Brain microvascular endothelial cell (primary cell): ENCODE data around the gene LIN28B.

Source experiments
- DNase-seq: peaks from one replicate; pipeline ENCODE4 v3.0.0-alpha.2; 2020
- H3K27ac ChIP-seq: fragments of 250-450 bp; sonication (Bioruptor Pico); 2 replicates; pipeline ENCODE4 v1.5.1; 2020; ENCODE audit warnings: mild to moderate bottlenecking, moderate library complexity
- H3K27me3 ChIP-seq: fragments of 250-450 bp; sonication (Bioruptor Pico); replicated peaks from 2 replicates; pipeline ENCODE4 v1.5.1; 2020; ENCODE audit warnings: mild to moderate bottlenecking
- H3K36me3 ChIP-seq: fragments of 250-450 bp; sonication (Bioruptor Pico); replicated peaks from 2 replicates; pipeline ENCODE4 v1.5.1; 2020; ENCODE audit warnings: mild to moderate bottlenecking
- H3K4me3 ChIP-seq: 2 replicates; pipeline ENCODE4 v1.5.1; 2011; ENCODE audit warnings: low read depth, mild to moderate bottlenecking, control low read depth, low read length, moderate library complexity
- in situ Hi-C: cut with HindIII; loops from 2 replicates; pipeline ENCODE4 v1.10.0; 2017; ENCODE audit warnings: low sequenced_read_pairs, low pct_ligation_motif_present
- TF ChIP-seq, protein P1 (sequence below): IDR thresholded peaks from 2 replicates; pipeline ENCODE4 v1.5.1; 2011; ENCODE audit warnings: low read depth, mild to moderate bottlenecking, moderate library complexity, low read length, control low read depth, inconsistent platforms; ENCODE audit errors: missing control alignments

LIN28B gene

DNA sequence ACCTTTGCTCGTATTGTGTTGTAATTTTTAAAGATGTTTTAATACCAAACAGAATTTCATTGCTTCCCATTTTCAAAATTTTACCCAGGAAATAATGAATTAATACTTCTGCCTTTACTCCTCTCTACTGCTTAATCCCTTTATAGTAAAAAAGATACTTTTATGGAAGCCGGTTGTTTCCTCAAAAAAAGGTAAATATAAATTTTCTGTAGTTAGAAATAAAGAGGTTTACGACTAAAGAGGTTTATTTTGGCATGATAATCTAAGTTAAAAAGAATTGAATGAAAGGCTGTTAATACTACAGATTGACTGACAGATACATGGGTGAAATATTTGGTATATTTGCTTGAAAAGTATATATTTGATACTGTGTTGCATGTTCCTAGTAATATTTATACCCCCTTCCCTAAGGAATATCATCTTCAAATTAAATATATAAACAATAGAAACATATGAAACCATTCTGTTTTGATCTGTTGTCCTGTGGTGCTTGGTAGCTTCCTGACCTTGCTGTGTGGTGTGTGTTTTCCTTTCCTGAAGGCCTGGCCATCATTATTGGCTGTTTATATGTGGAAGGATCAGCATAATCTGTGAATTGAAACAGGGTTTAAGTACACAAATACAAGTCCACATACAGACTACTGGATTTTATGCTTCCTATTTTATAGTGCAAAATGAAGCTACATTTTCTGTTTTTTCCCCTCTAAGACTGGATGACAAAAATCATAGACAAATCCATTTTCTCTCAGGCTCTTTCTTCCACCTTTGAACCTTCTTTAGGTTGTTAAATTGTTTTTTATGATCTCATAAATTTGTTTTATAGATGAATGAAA lies 2.3 kb downstream of the LIN28B start:
- in situ Hi-C loops, result no loop called here
- TF ChIP-seq, protein P1, sequence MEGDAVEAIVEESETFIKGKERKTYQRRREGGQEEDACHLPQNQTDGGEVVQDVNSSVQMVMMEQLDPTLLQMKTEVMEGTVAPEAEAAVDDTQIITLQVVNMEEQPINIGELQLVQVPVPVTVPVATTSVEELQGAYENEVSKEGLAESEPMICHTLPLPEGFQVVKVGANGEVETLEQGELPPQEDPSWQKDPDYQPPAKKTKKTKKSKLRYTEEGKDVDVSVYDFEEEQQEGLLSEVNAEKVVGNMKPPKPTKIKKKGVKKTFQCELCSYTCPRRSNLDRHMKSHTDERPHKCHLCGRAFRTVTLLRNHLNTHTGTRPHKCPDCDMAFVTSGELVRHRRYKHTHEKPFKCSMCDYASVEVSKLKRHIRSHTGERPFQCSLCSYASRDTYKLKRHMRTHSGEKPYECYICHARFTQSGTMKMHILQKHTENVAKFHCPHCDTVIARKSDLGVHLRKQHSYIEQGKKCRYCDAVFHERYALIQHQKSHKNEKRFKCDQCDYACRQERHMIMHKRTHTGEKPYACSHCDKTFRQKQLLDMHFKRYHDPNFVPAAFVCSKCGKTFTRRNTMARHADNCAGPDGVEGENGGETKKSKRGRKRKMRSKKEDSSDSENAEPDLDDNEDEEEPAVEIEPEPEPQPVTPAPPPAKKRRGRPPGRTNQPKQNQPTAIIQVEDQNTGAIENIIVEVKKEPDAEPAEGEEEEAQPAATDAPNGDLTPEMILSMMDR, result no peak
- H3K4me3 ChIP-seq, result no peak overlapping the region
- DNase-seq, result no peak
- no peak overlapping the region for H3K27ac ChIP-seq
- peaks cover 46% of the 10 kb centered on the region for H3K27me3 ChIP-seq
- no peaks in the 10 kb centered on the region for H3K36me3 ChIP-seq

DNA sequence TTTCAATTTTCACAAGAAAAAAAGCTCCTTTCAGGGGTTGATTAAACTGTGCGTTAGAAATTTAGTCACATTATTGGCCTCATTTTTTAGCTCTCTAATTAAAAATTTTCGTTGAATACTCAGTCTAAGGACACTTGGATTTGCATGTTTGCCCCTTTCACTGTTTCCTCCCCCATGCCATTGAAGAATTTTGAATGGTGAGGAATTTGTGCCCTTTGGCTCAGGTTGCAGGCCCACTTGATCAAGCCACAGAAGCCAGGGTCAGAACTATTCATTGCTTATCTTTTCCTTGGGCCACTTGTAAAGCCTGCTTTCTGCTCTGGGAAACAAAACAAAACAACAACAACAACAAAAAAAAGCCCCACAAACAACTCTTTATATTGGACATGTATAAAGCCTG lies 12.2 kb downstream of the LIN28B start:
- in situ Hi-C loops, result no loop called here
- TF ChIP-seq, protein P1, result no peak
- H3K27me3 ChIP-seq, result no peaks in the 10 kb centered on the region

DNA sequence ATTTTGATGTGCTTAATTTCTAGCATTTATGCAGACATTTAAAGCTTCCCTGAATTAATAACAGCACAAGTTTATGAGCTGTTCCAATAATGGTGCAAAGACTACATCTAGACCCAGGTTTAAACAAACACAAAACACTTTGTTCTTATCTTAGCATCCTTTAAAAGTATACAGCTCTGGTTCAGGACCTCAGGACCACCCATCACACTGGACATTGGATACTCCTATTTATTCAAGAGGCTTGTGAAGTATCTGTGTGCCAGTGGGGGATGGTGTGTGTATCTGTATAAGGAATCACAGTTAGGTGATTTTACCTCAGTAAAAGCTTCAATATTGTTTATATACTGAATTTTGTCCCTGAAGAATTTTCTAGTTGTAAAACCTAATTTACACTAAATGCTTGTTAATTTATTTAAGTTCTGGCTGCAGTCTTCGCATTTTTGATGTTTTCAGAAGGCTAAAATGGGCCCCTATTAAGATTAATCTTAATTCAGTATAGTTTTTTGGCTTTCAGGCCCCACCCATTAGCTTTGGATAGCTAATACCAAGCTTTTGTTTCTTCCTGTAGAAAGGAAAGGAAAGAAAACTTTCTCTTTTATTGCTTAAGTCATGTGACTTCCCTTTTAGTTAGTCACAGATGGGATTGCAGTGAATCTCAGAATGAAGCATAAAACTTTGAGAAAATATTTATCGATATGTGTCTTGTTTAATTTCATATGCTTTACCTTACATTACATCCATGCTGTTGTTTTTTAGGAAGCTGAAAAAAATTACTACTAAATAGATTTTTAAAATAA lies 13.1 kb downstream of the LIN28B start:
- H3K36me3 ChIP-seq, result no peaks in the 10 kb centered on the region
- in situ Hi-C loops, result no loop called here
- no peaks in the 10 kb centered on the region for H3K27me3 ChIP-seq
- H3K27ac ChIP-seq, result no peak overlapping the region
- no peak overlapping the region for H3K4me3 ChIP-seq
- no peak for DNase-seq
- TF ChIP-seq, protein P1, result no peak

More for the DNA sequence above, 12.2 kb downstream of the LIN28B start:
- H3K4me3 ChIP-seq, result no peak overlapping the region
- no peak overlapping the region for H3K27ac ChIP-seq
- DNase-seq, result no peak
- H3K36me3 ChIP-seq, result no peaks in the 10 kb centered on the region

DNA sequence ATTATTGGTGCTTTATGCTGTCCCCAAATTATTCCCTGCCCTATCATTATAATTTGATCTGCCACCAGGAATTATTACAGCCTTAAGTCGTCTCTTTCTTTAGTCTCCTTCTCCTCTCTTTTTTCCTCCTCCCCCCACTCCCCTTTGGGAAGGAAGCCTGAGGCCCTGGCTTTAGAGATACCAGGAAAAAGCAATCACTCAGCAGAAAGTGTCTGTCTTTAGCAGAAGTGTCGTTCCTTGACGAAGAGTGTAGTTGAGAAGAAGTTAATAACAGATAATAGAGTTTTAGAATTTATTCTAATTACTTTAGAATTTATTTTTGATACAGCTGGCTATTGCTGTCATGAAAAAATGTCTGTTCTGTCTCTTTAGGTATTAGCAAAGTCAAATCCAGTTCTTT lies 16.5 kb downstream of the LIN28B start:
- no peaks in the 10 kb centered on the region for H3K36me3 ChIP-seq
- in situ Hi-C loops, result no loop called here
- DNase-seq, result no peak
- TF ChIP-seq, protein P1, result no peak
- no peaks in the 10 kb centered on the region for H3K27me3 ChIP-seq
- H3K4me3 ChIP-seq, result no peak overlapping the region
- H3K27ac ChIP-seq, result no peak overlapping the region

DNA sequence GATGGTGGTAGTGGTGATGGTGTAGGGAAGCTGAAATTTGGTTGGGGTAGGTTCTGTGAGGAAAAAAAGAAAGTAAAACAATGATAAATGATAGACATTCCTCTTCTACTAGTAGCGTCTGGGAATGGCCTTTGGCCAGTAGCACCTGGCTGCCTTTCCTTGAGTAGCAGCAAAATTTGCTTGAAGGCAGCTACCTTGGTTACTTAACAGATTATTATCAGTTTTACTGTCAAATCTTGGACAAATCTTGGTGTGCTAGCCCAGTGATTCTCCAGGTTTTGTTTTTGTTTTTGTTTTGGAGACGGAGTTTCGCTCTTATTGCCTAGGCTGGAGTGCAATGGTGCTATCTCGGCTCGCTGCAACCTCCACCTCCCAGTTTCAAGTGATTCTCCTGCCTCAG lies 26.4 kb downstream of the LIN28B start:
- TF ChIP-seq, protein P1, result no peak
- Histone ChIP-seq H3K36me3 (no peaks in the 10 kb centered on the region), H3K4me3 (no peak overlapping the region), H3K27me3 (no peaks in the 10 kb centered on the region), H3K27ac (no peak overlapping the region)
- no peak for DNase-seq
- in situ Hi-C loops, result no loop called here
